Sigmoid colon (tissue), 7 donors: ENCODE data around the gene PTPRD. TPM values are rescaled to one million over a fixed set of nuclear protein-coding genes. Genes with fewer than 3 reads are reported as not detected.
A peak's percentile ranks its signal among the peaks of the same experiment; 100 is the strongest.

ENCODE experiments used
- DNase-seq: peaks from one replicate; pipeline ENCODE4 v3.0.0-alpha.2; 2019
- H3K27ac ChIP-seq, 4 donors: fragments of 200-600 bp; sonication (generic); one replicate each; pipeline ENCODE4 v1.5.1; 2016 to 2019; ENCODE audit warnings: mild to moderate bottlenecking in 1 of 4
- H3K27me3 ChIP-seq, 3 donors: fragments of 200-600 bp; sonication (generic); one replicate each; pipeline ENCODE4 v1.5.1; 2019; ENCODE audit warnings: mild to moderate bottlenecking in 1 of 3
- H3K36me3 ChIP-seq, 4 donors: fragments of 200-600 bp; sonication (generic); one replicate each; pipeline ENCODE4 v1.5.1; 2016 to 2019
- H3K4me1 ChIP-seq, 4 donors: fragments of 200-600 bp; sonication (generic); one replicate each; pipeline ENCODE4 v1.5.1; 2017 to 2019
- H3K4me3 ChIP-seq, 4 donors: fragments of 200-600 bp; sonication (generic); one replicate each; pipeline ENCODE4 v1.5.1; 2017 to 2019; ENCODE audit warnings: mild to moderate bottlenecking in 2 of 4, moderate library complexity in 1 of 4
- H3K9me3 ChIP-seq, 4 donors: fragments of 200-600 bp in 3 of 4; sonication (generic) in 3 of 4; one replicate each; pipeline versions ENCODE4 v1.5.1 to v1.6.1; 2013 to 2019
- CTCF ChIP-seq, 4 experiments: fragments of 450-650 bp in 3 of 4; fragments of 200-600 bp in 1 of 4; IDR thresholded peaks; one replicate each; pipeline ENCODE4 v1.5.1; 2016 to 2019; ENCODE audit warnings: antibody characterized with exemption in 4 of 4, mild to moderate bottlenecking in 3 of 4, moderate library complexity in 2 of 4
- EP300 ChIP-seq, 4 donors: sonication (generic); formaldehyde crosslinking; IDR thresholded peaks; one replicate each; pipeline ENCODE4 v1.6.1; 2017; ENCODE audit warnings: antibody characterized with exemption in 4 of 4
- POLR2A ChIP-seq, 2 donors: fragments of 450-650 bp; IDR thresholded peaks; one replicate each; pipeline ENCODE4 v1.6.1; 2016; ENCODE audit warnings: antibody characterized with exemption in 2 of 2, mild to moderate bottlenecking in 2 of 2, moderate library complexity in 2 of 2
- POLR2AphosphoS5 ChIP-seq, 4 donors: sonication (generic); formaldehyde crosslinking; IDR thresholded peaks; one replicate each; pipeline ENCODE4 v1.6.1; 2017; ENCODE audit warnings: antibody characterized with exemption in 4 of 4
- WGBS, 2 donors: extraction: QIAGEN DNeasy Blood & Tissue Kit; methylation state at CpG; one replicate each; pipeline ENCODE4 v1.1.7; 2013; 5-methylcytosine and 5-hydroxymethylcytosine counted together
- intact Hi-C: fragments of 100-400 bp; cut with DNase I; formaldehyde crosslinking; loops from one replicate; pipeline ENCODE4 v1.15.1; 2023
- polyA plus RNA-seq, 3 donors: library from polyadenylated mRNA; stranded (reverse); fragments of 200-250 nt; gene quantifications; one replicate each; pipeline ENCODE4 v1.2.3, GENCODE V29; 2013
- total RNA-seq, 4 donors: library from RNA; depleted of rRNA; stranded (reverse); fragments of >200 nt; gene quantifications; one replicate each; pipeline ENCODE4 v1.1.0, GENCODE V29; 2016
- donor health status: healthy with polysubstance abuse.
- donor health status: Bipolar disorder and iron deficiency.
- donor health status: healthy.

PTPRD gene
- total and polyA plus RNA-seq, 7 donors = 1.2 to 18.3 (median 6.3) TPM

- Histone ChIP-seq H3K27me3 (no peaks in the 10 kb centered on the region), H3K4me1 (no peaks in the 10 kb centered on the region), H3K36me3 (no peaks in the 10 kb centered on the region), H3K9me3 (no peaks in the 10 kb centered on the region), H3K4me3 (no peak overlapping the region), H3K27ac (no peak overlapping the region)
- intact Hi-C loops = no loop called here
- TF ChIP-seq POLR2A (IDR thresholded peaks at IDR 0.05) = no peak
- no peak for DNase-seq
Measured at GRCh38 chr9:8963885-8964284, 1648.9 kb downstream of the PTPRD start.

GRCh38 chr9:8962084-8962483, 1650.7 kb downstream of the PTPRD start:
- no peaks in the 10 kb centered on the region for H3K9me3 ChIP-seq
- no peak overlapping the region for H3K4me3 ChIP-seq
- 91 to 93% methylated on average over 2 of the region's 2 CpGs for WGBS, 2 donors
- peak overlapping the region in 1 of 4 donors; percentile 7 for H3K27ac ChIP-seq
- no peak for DNase-seq
- H3K4me1 ChIP-seq = no peaks in the 10 kb centered on the region
- intact Hi-C loops = no loop called here
- H3K36me3 ChIP-seq = no peaks in the 10 kb centered on the region
- no peaks in the 10 kb centered on the region for H3K27me3 ChIP-seq
- TF ChIP-seq POLR2AphosphoS5 (IDR thresholded peaks at IDR 0.05) (no peak), EP300 (IDR thresholded peaks at IDR 0.05) (no peak), POLR2A (IDR thresholded peaks at IDR 0.05) (no peak), CTCF (IDR thresholded peaks at IDR 0.05) (no peak)

- Histone ChIP-seq H3K27ac (peak overlapping the region in 1 of 4 donors; percentile 7), H3K36me3 (no peaks in the 10 kb centered on the region), H3K4me3 (no peak overlapping the region), H3K27me3 (no peaks in the 10 kb centered on the region), H3K4me1 (no peaks in the 10 kb centered on the region), H3K9me3 (no peaks in the 10 kb centered on the region)
- intact Hi-C loops = no loop called here
- TF ChIP-seq POLR2AphosphoS5 (IDR thresholded peaks at IDR 0.05) = peak in 2 of 4 donors; percentile 35 to 50
- no peak for TF ChIP-seq EP300 (IDR thresholded peaks at IDR 0.05)
- TF ChIP-seq POLR2A (IDR thresholded peaks at IDR 0.05) = no peak
- no peak for TF ChIP-seq CTCF (IDR thresholded peaks at IDR 0.05)
- 50 to 72% methylated on average over 4 of the region's 4 CpGs for WGBS, 2 donors
- DNase-seq = peak; percentile 71
Measured at GRCh38 chr9:8961186-8961851, 1651.5 kb downstream of the PTPRD start.

- H3K4me1 ChIP-seq = no peaks in the 10 kb centered on the region
- no peak for DNase-seq
- intact Hi-C loops = no loop called here
- no peaks in the 10 kb centered on the region for H3K27me3 ChIP-seq
- TF ChIP-seq CTCF (IDR thresholded peaks at IDR 0.05) (no peak), POLR2A (IDR thresholded peaks at IDR 0.05) (no peak), EP300 (IDR thresholded peaks at IDR 0.05) (no peak), POLR2AphosphoS5 (IDR thresholded peaks at IDR 0.05) (no peak)
- H3K36me3 ChIP-seq = no peaks in the 10 kb centered on the region
- WGBS, 2 donors = 87 to 90% methylated on average over 3 of the region's 3 CpGs
- no peaks in the 10 kb centered on the region for H3K9me3 ChIP-seq
- no peak overlapping the region for H3K27ac ChIP-seq
- no peak overlapping the region for H3K4me3 ChIP-seq
Measured at GRCh38 chr9:8960254-8960653, 1652.5 kb downstream of the PTPRD start.

GRCh38 chr9:8958358-8958757, 1654.4 kb downstream of the PTPRD start:
- H3K4me1 ChIP-seq = no peaks in the 10 kb centered on the region
- no peaks in the 10 kb centered on the region for H3K27me3 ChIP-seq
- intact Hi-C loops = no loop called here
- no peaks in the 10 kb centered on the region for H3K36me3 ChIP-seq
- H3K4me3 ChIP-seq = no peak overlapping the region
- TF ChIP-seq POLR2A (IDR thresholded peaks at IDR 0.05) (no peak), CTCF (IDR thresholded peaks at IDR 0.05) (no peak), EP300 (IDR thresholded peaks at IDR 0.05) (no peak), POLR2AphosphoS5 (IDR thresholded peaks at IDR 0.05) (no peak)
- H3K9me3 ChIP-seq = no peaks in the 10 kb centered on the region
- WGBS, 2 donors = 11 to 63% methylated on average over 2 of the region's 2 CpGs
- no peak overlapping the region for H3K27ac ChIP-seq
- DNase-seq = no peak
